SU-DHL-6 (cell line): ENCODE data around the gene PRXL2A.

ENCODE experiments used
- CTCF ChIP-seq: fragments of 200-600 bp; sonication (generic); IDR thresholded peaks from one replicate; pipeline ENCODE4 v1.5.1; 2017; ENCODE audit warnings: antibody characterized with exemption, mild to moderate bottlenecking, low read length, moderate library complexity; ENCODE audit not compliant: insufficient read depth, poor library complexity, severe bottlenecking
- EZH2phosphoT487 ChIP-seq: fragments of 200-600 bp; sonication (generic), shearing (Covaris generic); conservative IDR thresholded peaks from 2 replicates; pipeline ENCODE4 v1.6.1; 2018; ENCODE audit warnings: mild to moderate bottlenecking, antibody characterized with exemption, low read length, moderate library complexity, mixed read lengths

- no peak for TF ChIP-seq CTCF
- no peak for TF ChIP-seq EZH2phosphoT487
These were observed 59.7 kb downstream of the PRXL2A start for GRCh38 chr10:80468002-80468401.
